ENCODE data around the gene ADGRG2.

ADGRG2 gene

DNA sequence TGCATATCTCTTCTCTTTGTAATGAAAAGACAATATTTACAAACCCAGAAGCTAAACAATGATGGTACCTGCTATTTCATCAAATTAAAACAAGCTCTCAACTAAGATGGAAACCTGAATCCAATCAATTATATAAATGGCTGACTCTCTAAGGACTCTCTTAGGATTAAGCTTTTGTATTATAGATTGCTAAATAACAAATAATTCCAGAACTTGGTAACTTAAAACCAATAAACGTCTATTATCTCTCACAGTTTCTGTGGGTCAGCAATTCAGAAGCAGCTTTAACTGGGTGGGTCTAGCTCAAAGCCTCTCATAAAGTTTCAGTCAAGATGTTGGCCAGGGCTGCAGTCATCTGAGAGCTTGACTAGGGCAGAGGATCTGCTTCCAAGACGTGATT, 150.8 kb downstream of the ADGRG2 start:
- Mint-ChIP-seq H3K36me3 (peaks cover 2 to 4% of the 10 kb centered on the region in 2 donors), H3K27ac (no peak overlapping the region), H3K9me3 (peaks cover 0 to 4% of the 10 kb centered on the region in 2 donors), H3K4me3 (no peak overlapping the region), H3K4me1 (peaks cover 4 to 6% of the 10 kb centered on the region in 2 donors), H3K27me3 (no peaks in the 10 kb centered on the region)
- DNase-seq = no peak
- no peak for ATAC-seq (replicated peaks)

- peaks cover 4 to 6% of the 10 kb centered on the region in 2 donors for H3K4me1 Mint-ChIP-seq
- peaks cover 2 to 4% of the 10 kb centered on the region in 2 donors for H3K36me3 Mint-ChIP-seq
- H3K27ac Mint-ChIP-seq = no peak overlapping the region
- DNase-seq (no peak), ATAC-seq (replicated peaks) (no peak)
- peaks cover 0 to 4% of the 10 kb centered on the region in 2 donors for H3K9me3 Mint-ChIP-seq
- no peak overlapping the region for H3K4me3 Mint-ChIP-seq
- no peaks in the 10 kb centered on the region for H3K27me3 Mint-ChIP-seq
Measured at GRCh38 chrX:18970465-18970864, 151.8 kb downstream of the ADGRG2 start.

DNA sequence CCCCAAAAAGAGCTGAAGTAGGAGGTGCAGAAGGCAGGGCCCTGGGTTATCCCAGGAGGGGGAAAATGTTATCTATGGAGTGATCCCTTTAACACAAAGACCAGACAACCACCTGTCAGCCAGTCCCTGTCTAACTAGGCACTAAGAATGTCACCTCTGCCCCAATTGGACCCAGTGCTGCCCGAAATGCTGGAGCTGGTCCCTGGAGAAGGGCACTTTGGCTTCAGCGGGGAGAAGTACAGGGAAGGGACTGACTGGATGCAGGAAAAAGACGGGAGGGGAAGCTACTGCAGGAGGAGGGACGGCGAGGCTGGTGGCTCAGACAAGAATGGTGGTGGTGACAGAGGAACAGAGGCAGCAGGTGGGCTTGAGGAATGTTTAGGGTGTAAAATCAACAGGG, 155.6 kb downstream of the ADGRG2 start:
- Mint-ChIP-seq H3K27ac (no peak overlapping the region), H3K36me3 (peaks cover 4 to 5% of the 10 kb centered on the region in 2 donors), H3K4me1 (peaks cover under 1 to 12% of the 10 kb centered on the region in 2 donors), H3K4me3 (no peak overlapping the region), H3K27me3 (no peaks in the 10 kb centered on the region), H3K9me3 (peaks cover 0 to 4% of the 10 kb centered on the region in 2 donors)
- DNase-seq (no peak), ATAC-seq (replicated peaks) (no peak)

GRCh38 chrX:18964901-18965300, 157.4 kb downstream of the ADGRG2 start:
- peaks cover 0 to 18% of the 10 kb centered on the region in 2 donors for H3K4me1 Mint-ChIP-seq
- DNase-seq (no peak), ATAC-seq (replicated peaks) (no peak)
- H3K4me3 Mint-ChIP-seq = no peak overlapping the region
- no peaks in the 10 kb centered on the region for H3K9me3 Mint-ChIP-seq
- peaks cover 0 to 5% of the 10 kb centered on the region in 2 donors for H3K36me3 Mint-ChIP-seq
- H3K27ac Mint-ChIP-seq = no peak overlapping the region
- H3K27me3 Mint-ChIP-seq = no peaks in the 10 kb centered on the region

DNA sequence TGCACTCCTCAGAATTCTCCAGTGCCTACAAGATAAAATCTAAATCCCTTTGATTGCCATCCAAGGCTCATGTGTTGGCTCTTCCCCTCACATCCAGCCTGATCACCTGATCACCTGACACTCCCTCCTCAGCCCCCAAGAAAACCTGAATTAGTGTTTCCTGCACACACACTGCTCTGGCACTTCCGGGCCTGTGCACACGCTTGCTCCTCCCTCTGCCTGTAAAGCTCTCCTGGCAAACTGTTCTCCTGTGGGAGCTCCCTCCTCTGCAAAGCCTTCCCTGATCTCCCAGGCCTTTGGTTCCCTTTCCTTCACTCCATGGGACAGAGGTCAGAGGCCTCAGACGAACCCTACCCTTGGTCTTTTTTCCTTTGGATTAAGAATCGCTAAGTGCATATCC, 158.2 kb downstream of the ADGRG2 start:
- no peak for DNase-seq
- Mint-ChIP-seq H3K27me3 (no peaks in the 10 kb centered on the region), H3K9me3 (no peaks in the 10 kb centered on the region), H3K4me1 (peaks cover 0 to 18% of the 10 kb centered on the region in 2 donors), H3K27ac (no peak overlapping the region), H3K4me3 (no peak overlapping the region), H3K36me3 (peaks cover 0 to 5% of the 10 kb centered on the region in 2 donors)
- no peak for ATAC-seq (replicated peaks)

GRCh38 chrX:18962329-18962728, 159.9 kb downstream of the ADGRG2 start:
- no peak overlapping the region for H3K4me3 Mint-ChIP-seq
- ATAC-seq (replicated peaks) = no peak

GRCh38 chrX:18961686-18962085, 160.6 kb downstream of the ADGRG2 start:
- Mint-ChIP-seq H3K9me3 (no peaks in the 10 kb centered on the region), H3K4me3 (no peak overlapping the region), H3K27me3 (no peaks in the 10 kb centered on the region), H3K4me1 (peaks cover 0 to 14% of the 10 kb centered on the region in 2 donors), H3K36me3 (peaks cover 0 to 4% of the 10 kb centered on the region in 2 donors), H3K27ac (no peak overlapping the region)
- ATAC-seq (replicated peaks) (no peak), DNase-seq (no peak)

More at GRCh38 chrX:18962329-18962728, 159.9 kb downstream of the ADGRG2 start:
- Mint-ChIP-seq H3K9me3 (no peaks in the 10 kb centered on the region), H3K36me3 (peaks cover 0 to 5% of the 10 kb centered on the region in 2 donors), H3K27ac (no peak overlapping the region), H3K27me3 (no peaks in the 10 kb centered on the region), H3K4me1 (peaks cover 0 to 18% of the 10 kb centered on the region in 2 donors)
- DNase-seq = no peak

DNA sequence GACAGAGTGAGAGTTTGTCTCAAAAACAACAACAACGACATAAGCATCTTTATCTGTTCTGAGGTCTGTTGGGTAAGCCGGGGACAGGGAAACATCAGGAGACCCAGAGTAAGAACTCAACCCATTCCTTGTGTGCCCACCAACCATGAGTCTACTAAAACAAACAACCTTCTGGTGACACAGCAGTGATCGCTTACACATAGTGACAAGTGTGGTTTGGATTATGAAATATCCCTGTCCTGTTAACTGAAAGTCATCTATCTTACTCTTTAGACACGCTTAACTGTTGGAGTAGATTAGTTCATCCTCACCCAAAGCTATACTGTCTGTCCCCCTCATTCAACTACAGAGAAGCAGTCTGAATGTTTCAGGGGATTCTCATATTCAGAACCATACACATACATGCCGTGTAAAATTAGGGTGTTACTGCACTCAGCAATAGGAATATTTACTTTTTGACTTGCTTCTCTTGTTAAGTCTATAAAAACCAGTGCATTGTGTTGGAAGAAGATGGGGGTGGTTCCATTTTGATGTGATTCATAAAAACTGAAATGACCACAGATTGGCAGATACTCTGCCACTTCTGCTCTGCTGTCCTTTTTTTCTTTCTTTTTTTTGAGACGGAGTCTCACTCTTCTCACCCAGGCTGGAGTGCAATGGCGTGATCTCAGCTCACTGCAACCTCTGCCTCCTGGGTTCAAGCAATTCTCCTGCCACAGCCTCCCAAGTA, 165.8 kb downstream of the ADGRG2 start:
- no peak overlapping the region for H3K27ac Mint-ChIP-seq
- peaks cover 2 to 6% of the 10 kb centered on the region in 2 donors for H3K4me1 Mint-ChIP-seq
- no peaks in the 10 kb centered on the region for H3K27me3 Mint-ChIP-seq
- H3K4me3 Mint-ChIP-seq = no peak overlapping the region
- ATAC-seq (replicated peaks) (no peak), DNase-seq (no peak)
- no peaks in the 10 kb centered on the region for H3K9me3 Mint-ChIP-seq
- peaks cover 0 to under 1% of the 10 kb centered on the region in 2 donors for H3K36me3 Mint-ChIP-seq

DNA sequence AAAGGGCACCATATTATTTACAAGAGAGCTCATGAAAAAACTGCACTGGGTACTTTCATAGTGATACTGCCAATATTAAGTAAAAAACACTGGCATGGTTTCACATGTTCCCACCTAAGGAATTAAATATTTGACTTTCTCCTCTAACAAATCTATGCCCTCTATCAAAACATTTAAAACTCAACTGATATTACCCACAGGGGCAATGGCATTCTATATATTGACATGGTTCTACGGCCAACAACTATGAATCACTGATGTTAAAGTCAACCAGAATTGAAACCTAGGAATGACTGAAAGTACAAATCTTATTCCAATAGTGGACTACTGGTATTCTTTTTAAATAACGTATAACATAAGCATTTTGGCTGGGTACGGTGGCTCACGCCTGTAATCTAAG, 166.6 kb downstream of the ADGRG2 start:
- H3K36me3 Mint-ChIP-seq = peaks cover 0 to 3% of the 10 kb centered on the region in 2 donors
- peaks cover 2 to 6% of the 10 kb centered on the region in 2 donors for H3K4me1 Mint-ChIP-seq
- no peaks in the 10 kb centered on the region for H3K27me3 Mint-ChIP-seq
- no peak overlapping the region for H3K27ac Mint-ChIP-seq
- ATAC-seq (replicated peaks) (no peak), DNase-seq (no peak)
- no peak overlapping the region for H3K4me3 Mint-ChIP-seq
- H3K9me3 Mint-ChIP-seq = no peaks in the 10 kb centered on the region

DNA sequence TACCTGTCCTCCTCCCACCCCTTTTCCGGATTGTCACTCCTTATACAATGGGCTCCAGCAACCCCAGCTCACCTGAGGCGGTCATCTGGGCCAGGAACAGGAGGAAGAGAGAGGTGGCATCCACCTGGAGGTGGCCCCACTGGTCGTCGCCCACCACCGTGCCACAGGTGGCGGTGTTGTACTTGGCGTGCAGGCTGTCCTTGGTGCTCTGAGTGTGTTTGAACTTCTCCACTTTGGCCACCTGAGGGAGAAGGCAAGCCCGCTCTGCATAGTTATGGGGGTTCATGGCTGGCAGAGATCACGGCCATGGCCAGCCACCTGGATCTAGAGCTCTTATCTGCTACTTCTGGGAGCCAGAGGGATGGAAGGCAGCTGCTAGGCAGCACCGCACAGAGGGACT, 171.2 kb downstream of the ADGRG2 start:
- Mint-ChIP-seq H3K9me3 (no peaks in the 10 kb centered on the region), H3K4me1 (no peaks in the 10 kb centered on the region), H3K36me3 (peaks cover 10 to 22% of the 10 kb centered on the region in 2 donors), H3K27me3 (no peaks in the 10 kb centered on the region), H3K4me3 (no peak overlapping the region), H3K27ac (no peak overlapping the region)
- DNase-seq = no peak
- no peak for ATAC-seq (replicated peaks)

DNA sequence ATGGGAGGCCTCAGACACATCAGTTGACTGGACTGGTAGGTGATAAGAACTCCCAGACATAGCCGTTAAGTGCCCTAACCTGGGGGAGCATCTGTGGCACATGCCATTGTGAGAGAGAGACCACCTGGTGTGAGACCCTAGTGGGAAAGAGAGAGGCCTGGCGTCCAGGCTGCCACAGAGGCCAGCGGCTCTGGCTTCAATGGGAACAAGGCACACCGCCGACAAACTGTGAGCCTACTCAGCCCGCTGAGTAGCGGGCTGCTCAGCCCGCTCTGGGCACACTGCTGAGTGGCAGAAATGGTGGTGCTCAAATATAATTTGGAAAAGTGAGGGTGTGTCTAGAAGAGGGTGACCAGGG, 172.3 kb downstream of the ADGRG2 start:
- Mint-ChIP-seq H3K4me1 (no peaks in the 10 kb centered on the region), H3K27ac (peak overlapping the region; percentile 37), H3K36me3 (peaks cover 10 to 22% of the 10 kb centered on the region in 2 donors), H3K4me3 (no peak overlapping the region), H3K9me3 (no peaks in the 10 kb centered on the region), H3K27me3 (no peaks in the 10 kb centered on the region)
- no peak for ATAC-seq (replicated peaks)
- no peak for DNase-seq

DNA sequence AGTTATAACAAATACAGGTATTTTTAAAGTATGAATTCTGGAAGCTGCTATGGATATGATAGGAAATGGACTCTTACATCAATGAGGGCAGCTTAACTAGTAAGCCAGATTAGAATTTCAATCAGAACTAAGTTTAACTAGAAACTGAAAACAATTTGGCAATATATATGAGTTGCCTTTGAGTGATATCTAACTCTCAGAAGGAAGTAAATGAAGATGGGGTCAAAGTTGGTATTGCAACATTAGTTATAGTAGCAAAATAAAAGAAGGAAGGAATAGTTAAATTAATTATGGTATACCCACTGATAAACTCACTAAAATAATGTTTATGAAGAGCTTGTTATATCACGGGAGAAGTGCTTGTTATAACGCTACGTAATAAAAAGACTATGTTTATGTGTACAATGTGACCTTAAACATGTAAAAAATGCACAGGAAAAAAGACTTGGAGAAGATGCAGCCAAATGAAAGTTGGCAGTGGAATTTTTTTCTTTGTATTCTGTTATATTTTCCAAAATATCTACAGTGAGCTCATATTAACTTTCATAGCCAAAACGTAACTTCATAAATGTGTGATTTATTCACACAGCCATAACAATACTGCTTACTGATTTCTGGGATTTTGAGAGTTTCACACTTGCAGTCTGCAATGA, 172.9 kb downstream of the ADGRG2 start:
- Mint-ChIP-seq H3K4me1 (no peaks in the 10 kb centered on the region), H3K27ac (peak overlapping the region; percentile 37), H3K36me3 (peaks cover 10 to 24% of the 10 kb centered on the region in 2 donors), H3K9me3 (no peaks in the 10 kb centered on the region), H3K4me3 (no peak overlapping the region), H3K27me3 (no peaks in the 10 kb centered on the region)
- ATAC-seq (replicated peaks) (no peak), DNase-seq (no peak)

- Mint-ChIP-seq H3K4me3 (no peak overlapping the region), H3K36me3 (peaks cover 17 to 34% of the 10 kb centered on the region in 2 donors), H3K27ac (no peak overlapping the region), H3K4me1 (no peaks in the 10 kb centered on the region), H3K9me3 (no peaks in the 10 kb centered on the region), H3K27me3 (no peaks in the 10 kb centered on the region)
- ATAC-seq (replicated peaks) = no peak
- DNase-seq = no peak
Measured at GRCh38 chrX:18946611-18947010, 175.7 kb downstream of the ADGRG2 start.

- Mint-ChIP-seq H3K27ac (no peak overlapping the region), H3K4me1 (no peaks in the 10 kb centered on the region), H3K4me3 (no peak overlapping the region), H3K9me3 (no peaks in the 10 kb centered on the region), H3K27me3 (no peaks in the 10 kb centered on the region), H3K36me3 (peaks cover 21 to 31% of the 10 kb centered on the region in 2 donors)
- ATAC-seq (replicated peaks) (no peak), DNase-seq (no peak)
Measured at GRCh38 chrX:18946157-18946556, 176.1 kb downstream of the ADGRG2 start.

DNA sequence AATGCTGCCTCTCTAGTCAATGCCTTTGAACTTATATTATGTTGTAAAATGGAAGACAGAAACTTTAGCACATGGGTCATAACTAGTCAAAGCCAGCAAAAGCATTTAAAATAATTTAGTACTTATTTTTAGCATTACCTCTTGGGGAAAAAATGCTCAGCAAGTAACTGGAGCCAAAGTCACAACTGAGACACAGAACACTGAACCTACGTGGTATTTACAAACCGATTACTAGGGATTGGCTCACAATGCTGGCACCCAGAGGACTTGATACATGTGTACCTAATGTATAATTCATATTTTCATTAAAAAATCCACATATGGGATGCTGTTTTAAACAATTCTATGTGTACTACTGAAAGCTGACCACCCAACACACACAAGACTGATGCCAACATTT, 176.8 kb downstream of the ADGRG2 start:
- no peak for ATAC-seq (replicated peaks)
- H3K4me3 Mint-ChIP-seq = no peak overlapping the region
- H3K36me3 Mint-ChIP-seq = peaks cover 21 to 30% of the 10 kb centered on the region in 2 donors
- H3K27ac Mint-ChIP-seq = no peak overlapping the region
- H3K9me3 Mint-ChIP-seq = no peaks in the 10 kb centered on the region
- no peaks in the 10 kb centered on the region for H3K27me3 Mint-ChIP-seq
- no peaks in the 10 kb centered on the region for H3K4me1 Mint-ChIP-seq
- no peak for DNase-seq
